SK-N-MC (cell line): ENCODE results near the gene NFIB.

ENCODE experiments used
- EZH2 ChIP-seq: fragments of 200-600 bp; sonication (generic); IDR thresholded peaks from one replicate; pipeline ENCODE4 v1.6.1; 2017; ENCODE audit warnings: antibody characterized with exemption
- FOXP2 ChIP-seq: optimal IDR thresholded peaks from 2 replicates; pipeline ENCODE3; 2011; ENCODE audit warnings: mild to moderate bottlenecking, moderate library complexity; ENCODE audit not compliant: insufficient read depth; ENCODE audit errors: extremely low read length, control extremely low read depth
- POLR2AphosphoS5 ChIP-seq: IDR thresholded peaks from 2 replicates; pipeline ENCODE4 v1.6.1; 2012; ENCODE audit warnings: mild to moderate bottlenecking, low read depth, low read length, borderline replicate concordance

DNA sequence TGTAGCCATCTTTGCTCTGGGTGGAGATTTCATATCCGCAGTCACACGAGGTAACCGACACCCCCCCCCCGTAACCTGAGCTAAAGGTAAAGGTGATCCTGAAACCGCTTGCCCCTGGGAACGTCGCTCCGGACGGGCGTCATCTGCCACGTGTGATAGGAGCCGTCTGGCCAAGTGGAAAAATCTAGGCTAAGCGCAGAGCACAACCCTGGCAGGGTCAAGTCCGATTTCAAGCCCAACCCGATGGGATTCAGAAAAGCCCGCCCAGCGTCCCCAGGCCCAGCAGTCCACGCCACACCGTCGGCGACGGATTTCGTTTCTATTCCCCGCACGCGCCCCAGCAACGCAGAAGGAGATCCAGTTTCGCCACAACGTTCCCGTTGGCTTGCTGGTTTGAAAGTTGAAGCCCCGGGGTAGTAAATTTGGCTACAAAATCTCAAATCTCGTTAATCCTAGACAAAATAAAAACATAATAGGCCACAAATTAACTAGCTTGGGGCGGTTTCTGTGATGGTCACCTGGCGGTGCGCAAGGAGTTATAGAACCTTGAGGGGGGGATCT lies 32.4 kb upstream of the NFIB start:
- no peak for TF ChIP-seq POLR2AphosphoS5
- TF ChIP-seq EZH2 = no peak
- no peak for TF ChIP-seq FOXP2
